ENCODE measurements around the gene AARS1.
"Not testable (repeated sequence)": the region's sequence is repeated elsewhere in the genome, so short reads cannot be mapped to it uniquely, and the experiment has no call there.

DNA sequence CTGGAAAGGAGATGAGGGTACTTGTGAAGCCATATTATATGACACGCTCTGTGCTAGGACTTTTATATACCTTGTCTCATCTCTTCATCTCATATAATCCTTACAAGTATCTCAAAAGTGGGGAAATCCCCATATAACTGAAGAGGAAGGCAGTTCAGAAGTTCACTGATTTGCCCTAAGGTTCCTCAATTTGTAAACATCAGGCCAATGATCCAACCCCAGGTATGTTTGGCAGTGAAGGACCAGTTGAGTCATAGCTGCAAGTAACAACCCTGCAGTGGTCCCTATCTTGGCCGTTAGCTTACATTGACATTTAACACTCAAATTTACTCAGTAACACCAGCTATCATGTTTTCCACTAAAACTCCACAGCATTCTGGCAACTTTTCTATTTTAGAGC is 70.7 kb downstream of the AARS1 start:
- TF ChIP-seq, protein P1, sequence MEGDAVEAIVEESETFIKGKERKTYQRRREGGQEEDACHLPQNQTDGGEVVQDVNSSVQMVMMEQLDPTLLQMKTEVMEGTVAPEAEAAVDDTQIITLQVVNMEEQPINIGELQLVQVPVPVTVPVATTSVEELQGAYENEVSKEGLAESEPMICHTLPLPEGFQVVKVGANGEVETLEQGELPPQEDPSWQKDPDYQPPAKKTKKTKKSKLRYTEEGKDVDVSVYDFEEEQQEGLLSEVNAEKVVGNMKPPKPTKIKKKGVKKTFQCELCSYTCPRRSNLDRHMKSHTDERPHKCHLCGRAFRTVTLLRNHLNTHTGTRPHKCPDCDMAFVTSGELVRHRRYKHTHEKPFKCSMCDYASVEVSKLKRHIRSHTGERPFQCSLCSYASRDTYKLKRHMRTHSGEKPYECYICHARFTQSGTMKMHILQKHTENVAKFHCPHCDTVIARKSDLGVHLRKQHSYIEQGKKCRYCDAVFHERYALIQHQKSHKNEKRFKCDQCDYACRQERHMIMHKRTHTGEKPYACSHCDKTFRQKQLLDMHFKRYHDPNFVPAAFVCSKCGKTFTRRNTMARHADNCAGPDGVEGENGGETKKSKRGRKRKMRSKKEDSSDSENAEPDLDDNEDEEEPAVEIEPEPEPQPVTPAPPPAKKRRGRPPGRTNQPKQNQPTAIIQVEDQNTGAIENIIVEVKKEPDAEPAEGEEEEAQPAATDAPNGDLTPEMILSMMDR (IDR thresholded peaks at IDR 0.05) = not testable (repeated sequence)
- TF ChIP-seq EP300, POLR2A (IDR thresholded peaks at IDR 0.05): not testable (repeated sequence)

Measured in gastroesophageal sphincter (tissue), 3 donors.